Mesenteric fat pad (tissue), 1 donor: Measurements from ENCODE around the gene PRR14. TPM values are rescaled to one million over a fixed set of nuclear protein-coding genes. Genes with fewer than 3 reads are reported as not detected.
A peak's percentile ranks its signal among the peaks of the same experiment; 100 is the strongest.

Source experiments
- DNase-seq: peaks from one replicate; pipeline ENCODE4 v3.0.0-alpha.2; 2020; ENCODE audit warnings: low spot score
- total RNA-seq: library from RNA; stranded (reverse); fragmentation: NEBNext Ultra II Directional; extraction: Animal tissue kit (Norgen Biotek cat#: 25700); gene quantifications from one replicate; pipeline ENCODE4 v1.2.1, GENCODE V29; 2021
- donor health status: DM: yes; HTN: yes; CAD: no.

Gene PRR14
- total RNA-seq, 1 donor from 2014 or later = 36.9 TPM

- DNase-seq = peak; percentile 93
Measured at GRCh38 chr16:30658731-30659506, 8.2 kb downstream of the PRR14 start.

- DNase-seq = peak; percentile 90
Measured at GRCh38 chr16:30659507-30660423, 9.0 kb downstream of the PRR14 start.

GRCh38 chr16:30660424-30661261 is 9.9 kb downstream of the PRR14 start:
- no peak for DNase-seq

- peak; percentile 90 for DNase-seq
Measured at GRCh38 chr16:30662449-30662848, 11.7 kb downstream of the PRR14 start.

- no peak for DNase-seq
Measured at GRCh38 chr16:30663038-30663437, 12.3 kb downstream of the PRR14 start.

GRCh38 chr16:30663820-30664219 is 13.1 kb downstream of the PRR14 start:
- DNase-seq = no peak

- DNase-seq = no peak
Measured at GRCh38 chr16:30664616-30665109, 13.9 kb downstream of the PRR14 start.

GRCh38 chr16:30665155-30665829 is 14.5 kb downstream of the PRR14 start:
- no peak for DNase-seq

- DNase-seq = no peak
Measured at GRCh38 chr16:30665830-30666190, 15.1 kb downstream of the PRR14 start.

- DNase-seq = no peak
Measured at GRCh38 chr16:30666681-30667080, 15.9 kb downstream of the PRR14 start.

GRCh38 chr16:30667361-30667905 is 16.7 kb downstream of the PRR14 start:
- no peak for DNase-seq

- DNase-seq = no peak
Measured at GRCh38 chr16:30668393-30668792, 17.6 kb downstream of the PRR14 start.

GRCh38 chr16:30669026-30669902 is 18.5 kb downstream of the PRR14 start:
- DNase-seq = no peak

GRCh38 chr16:30669903-30670824 is 19.4 kb downstream of the PRR14 start:
- no peak for DNase-seq

GRCh38 chr16:30675143-30675542 is 24.4 kb downstream of the PRR14 start:
- no peak for DNase-seq

- no peak for DNase-seq
Measured at GRCh38 chr16:30677931-30678585, 27.3 kb downstream of the PRR14 start.

- no peak for DNase-seq
Measured at GRCh38 chr16:30678586-30678970, 27.8 kb downstream of the PRR14 start.

- DNase-seq = no peak
Measured at GRCh38 chr16:30680326-30680725, 29.6 kb downstream of the PRR14 start.
